ENCODE data around the gene USP1.

Gene USP1

DNA sequence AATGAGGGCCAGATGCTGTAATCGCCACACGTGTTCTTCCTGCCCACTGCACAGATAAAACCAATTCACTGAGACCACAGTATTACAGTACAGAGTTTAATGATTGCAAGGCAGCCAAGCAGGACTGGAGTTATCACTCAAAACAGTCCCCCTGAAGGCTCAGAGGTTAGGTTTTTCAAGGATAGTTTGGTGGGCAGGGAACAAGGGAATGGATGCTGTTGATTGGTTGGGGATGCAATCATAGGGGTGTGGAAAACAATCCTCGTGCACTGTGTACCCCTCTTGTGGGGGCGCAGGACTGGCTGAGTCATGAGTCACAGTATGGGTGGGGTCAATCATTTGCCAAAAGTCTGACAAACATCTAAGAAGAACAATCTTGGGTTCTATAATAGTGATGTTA, 12.4 kb upstream of the USP1 start:
- in situ Hi-C loops (cut with HindIII; ENCODE audit: low sequenced_read_pairs): no loop called here
- no peak overlapping the region for H3K4me3 ChIP-seq (ENCODE audit: low read depth, low read length)
- TF ChIP-seq, protein P1, sequence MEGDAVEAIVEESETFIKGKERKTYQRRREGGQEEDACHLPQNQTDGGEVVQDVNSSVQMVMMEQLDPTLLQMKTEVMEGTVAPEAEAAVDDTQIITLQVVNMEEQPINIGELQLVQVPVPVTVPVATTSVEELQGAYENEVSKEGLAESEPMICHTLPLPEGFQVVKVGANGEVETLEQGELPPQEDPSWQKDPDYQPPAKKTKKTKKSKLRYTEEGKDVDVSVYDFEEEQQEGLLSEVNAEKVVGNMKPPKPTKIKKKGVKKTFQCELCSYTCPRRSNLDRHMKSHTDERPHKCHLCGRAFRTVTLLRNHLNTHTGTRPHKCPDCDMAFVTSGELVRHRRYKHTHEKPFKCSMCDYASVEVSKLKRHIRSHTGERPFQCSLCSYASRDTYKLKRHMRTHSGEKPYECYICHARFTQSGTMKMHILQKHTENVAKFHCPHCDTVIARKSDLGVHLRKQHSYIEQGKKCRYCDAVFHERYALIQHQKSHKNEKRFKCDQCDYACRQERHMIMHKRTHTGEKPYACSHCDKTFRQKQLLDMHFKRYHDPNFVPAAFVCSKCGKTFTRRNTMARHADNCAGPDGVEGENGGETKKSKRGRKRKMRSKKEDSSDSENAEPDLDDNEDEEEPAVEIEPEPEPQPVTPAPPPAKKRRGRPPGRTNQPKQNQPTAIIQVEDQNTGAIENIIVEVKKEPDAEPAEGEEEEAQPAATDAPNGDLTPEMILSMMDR (IDR thresholded peaks at IDR 0.05; ENCODE audit: low read depth, low read length): no peak
- no peak for DNase-seq (ENCODE audit: low read depth, low spot score)

DNA sequence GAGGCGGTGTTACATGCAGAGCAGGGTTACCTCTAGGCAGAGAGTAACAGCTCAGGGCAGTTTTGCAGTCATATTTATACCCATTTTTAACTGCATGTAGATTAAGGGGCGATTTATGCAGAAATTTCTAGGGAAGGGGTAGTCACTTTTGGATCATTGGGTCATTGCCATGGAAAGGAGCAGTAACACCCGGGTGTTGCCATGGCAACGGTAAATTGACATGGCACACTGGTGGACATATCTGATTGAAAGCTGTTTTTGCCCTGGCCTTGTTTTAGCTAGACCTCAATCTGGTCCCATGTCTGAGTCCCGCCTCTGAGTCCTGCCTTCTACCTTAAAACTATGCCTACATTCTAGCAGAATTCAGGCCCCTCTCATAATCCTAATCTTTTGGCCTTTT, 11.8 kb upstream of the USP1 start:
- TF ChIP-seq, protein P1 (IDR thresholded peaks at IDR 0.05; ENCODE audit: low read depth, low read length): no peak
- in situ Hi-C loops (cut with HindIII; ENCODE audit: low sequenced_read_pairs): no loop called here
- DNase-seq (ENCODE audit: low read depth, low spot score): no peak
- H3K4me3 ChIP-seq (ENCODE audit: low read depth, low read length): no peak overlapping the region

DNA sequence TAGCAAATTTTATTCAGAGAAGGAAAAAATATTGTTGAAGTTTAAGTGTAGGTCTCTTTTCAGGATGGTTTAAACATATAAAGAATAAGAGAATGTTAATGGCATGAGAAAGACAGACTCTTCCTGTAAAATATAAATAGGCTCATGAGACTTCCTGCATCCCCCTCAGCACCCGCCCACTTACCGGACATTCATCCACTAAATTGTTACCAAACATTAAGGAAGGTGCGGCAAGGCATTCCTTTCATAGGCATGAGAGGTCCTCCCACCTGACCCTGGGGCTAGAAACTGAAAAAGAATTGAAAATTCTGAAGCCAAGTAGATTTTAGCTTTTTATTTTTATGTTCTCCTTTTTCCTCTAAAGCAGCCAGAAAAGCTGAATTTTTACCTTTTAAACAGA, 10.6 kb upstream of the USP1 start:
- H3K4me3 ChIP-seq (ENCODE audit: low read depth, low read length): no peak overlapping the region
- in situ Hi-C loops (cut with HindIII; ENCODE audit: low sequenced_read_pairs): no loop called here
- no peak for DNase-seq (ENCODE audit: low read depth, low spot score)
- TF ChIP-seq, protein P1 (IDR thresholded peaks at IDR 0.05; ENCODE audit: low read depth, low read length): no peak

DNA sequence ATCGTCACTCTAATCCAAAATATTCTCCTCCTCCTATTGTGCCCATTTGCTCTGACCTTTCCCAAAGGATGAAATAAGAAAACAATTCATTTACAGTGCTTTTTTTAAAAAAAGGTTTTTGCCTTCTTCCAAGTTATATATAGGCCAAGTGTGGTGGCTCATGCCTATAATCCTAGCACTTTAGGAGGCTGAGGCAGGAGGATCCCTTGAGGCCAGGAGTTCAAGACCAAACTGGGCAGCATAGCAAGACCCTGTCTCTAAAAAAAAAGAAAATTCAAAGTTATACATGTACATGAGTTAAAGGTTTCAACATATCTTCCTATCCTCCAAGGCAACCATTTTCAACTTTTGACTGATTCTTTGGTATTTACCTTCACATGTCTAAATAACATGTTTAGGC, 10.1 kb upstream of the USP1 start:
- TF ChIP-seq, protein P1 (IDR thresholded peaks at IDR 0.05; ENCODE audit: low read depth, low read length): no peak

DNA sequence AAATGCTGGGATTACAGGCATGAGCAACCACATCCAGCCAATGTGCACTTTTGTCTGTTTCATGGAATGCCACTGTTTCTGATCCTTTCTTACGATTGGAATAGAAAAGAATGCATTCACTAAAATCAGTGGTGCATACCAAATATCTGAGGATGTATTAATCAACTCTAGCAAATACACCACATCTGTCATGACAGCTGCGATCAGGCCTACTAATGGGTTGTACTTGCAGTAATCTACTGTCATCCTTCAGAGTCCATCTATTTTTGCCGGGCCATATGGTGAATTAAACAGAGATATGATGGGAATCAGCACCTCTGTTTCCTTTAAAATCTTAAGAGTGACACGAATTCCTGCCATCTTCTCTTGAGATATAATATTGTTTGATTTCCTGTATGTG, 8.5 kb upstream of the USP1 start:
- DNase-seq (ENCODE audit: low read depth, low spot score): no peak
- TF ChIP-seq, protein P1 (IDR thresholded peaks at IDR 0.05; ENCODE audit: low read depth, low read length): no peak
- in situ Hi-C loops (cut with HindIII; ENCODE audit: low sequenced_read_pairs): no loop called here
- no peak overlapping the region for H3K4me3 ChIP-seq (ENCODE audit: low read depth, low read length)

More for the DNA sequence above, 10.1 kb upstream of the USP1 start:
- in situ Hi-C loops (cut with HindIII; ENCODE audit: low sequenced_read_pairs): no loop called here
- no peak for DNase-seq (ENCODE audit: low read depth, low spot score)
- no peak overlapping the region for H3K4me3 ChIP-seq (ENCODE audit: low read depth, low read length)

DNA sequence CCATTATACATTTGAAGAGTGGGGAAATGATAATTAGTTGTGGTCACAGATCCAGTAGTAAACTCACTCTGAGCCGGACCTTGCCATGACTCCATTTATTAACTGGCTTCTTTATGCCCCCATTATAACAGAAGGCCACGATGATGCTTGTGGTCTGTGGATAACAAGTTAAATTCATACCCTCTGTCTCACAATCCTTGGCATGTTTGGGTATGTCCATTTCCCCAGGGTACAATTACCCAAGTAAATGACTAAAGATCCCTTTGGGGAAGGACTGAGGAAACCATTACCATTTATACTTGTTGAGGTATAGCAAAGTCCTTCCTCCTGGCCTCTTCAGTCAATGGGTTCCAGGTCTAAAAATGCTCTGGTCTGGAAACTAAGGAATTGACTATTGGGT, 7.3 kb upstream of the USP1 start:
- TF ChIP-seq, protein P1 (IDR thresholded peaks at IDR 0.05; ENCODE audit: low read depth, low read length): no peak
- no peak for DNase-seq (ENCODE audit: low read depth, low spot score)
- no peak overlapping the region for H3K4me3 ChIP-seq (ENCODE audit: low read depth, low read length)
- in situ Hi-C loops (cut with HindIII; ENCODE audit: low sequenced_read_pairs): no loop called here
